T-helper 2 cell (primary cell): Measurements from ENCODE around the gene FBXW8.

Experiments
- DNase-seq, 5 experiments: peaks; one replicate each; pipeline versions ENCODE4 v3.0.0 to v3.0.0-alpha.2; 2012 to 2022

FBXW8 gene

GRCh38 chr12:116887897-116888296 is 22.9 kb upstream of the FBXW8 start:
- DNase-seq = no peak

GRCh38 chr12:116890330-116890729 is 20.4 kb upstream of the FBXW8 start:
- no peak for DNase-seq

- DNase-seq = no peak
Observed at GRCh38 chr12:116891019-116891418, 19.7 kb upstream of the FBXW8 start.

- DNase-seq = no peak
Observed at GRCh38 chr12:116892349-116893140, 18.2 kb upstream of the FBXW8 start.

GRCh38 chr12:116894913-116895312 is 15.8 kb upstream of the FBXW8 start:
- no peak for DNase-seq

GRCh38 chr12:116896411-116896924 is 14.3 kb upstream of the FBXW8 start:
- DNase-seq = no peak

GRCh38 chr12:116897476-116897875 is 13.3 kb upstream of the FBXW8 start:
- DNase-seq = no peak

GRCh38 chr12:116898669-116899068 is 12.1 kb upstream of the FBXW8 start:
- no peak for DNase-seq

GRCh38 chr12:116901612-116902011 is 9.1 kb upstream of the FBXW8 start:
- no peak for DNase-seq

GRCh38 chr12:116903818-116904217 is 6.9 kb upstream of the FBXW8 start:
- no peak for DNase-seq

- no peak for DNase-seq
Observed at GRCh38 chr12:116906285-116906684, 4.5 kb upstream of the FBXW8 start.

- DNase-seq = no peak
Observed at GRCh38 chr12:116910280-116910644, 488 bp upstream of the FBXW8 start.

- no peak for DNase-seq
Observed at GRCh38 chr12:116915326-116915725, 4.6 kb downstream of the FBXW8 start.

- DNase-seq = no peak
Observed at GRCh38 chr12:116916122-116916521, 5.4 kb downstream of the FBXW8 start.

GRCh38 chr12:116916714-116917114 is 6.0 kb downstream of the FBXW8 start:
- peak in 3 of 5 experiments; percentile 15 to 92 (median 57) for DNase-seq

GRCh38 chr12:116918464-116918863 is 7.7 kb downstream of the FBXW8 start:
- DNase-seq = no peak

- no peak for DNase-seq
Observed at GRCh38 chr12:116919247-116919661, 8.5 kb downstream of the FBXW8 start.

GRCh38 chr12:116919706-116920485 is 9.1 kb downstream of the FBXW8 start:
- no peak for DNase-seq

- DNase-seq = no peak
Observed at GRCh38 chr12:116920939-116921338, 10.2 kb downstream of the FBXW8 start.

- DNase-seq = peak in 1 of 5 experiments; percentile 77
Observed at GRCh38 chr12:116922194-116922897, 11.6 kb downstream of the FBXW8 start.

GRCh38 chr12:116924558-116925453 is 14.1 kb downstream of the FBXW8 start:
- DNase-seq = peak in 4 of 5 experiments; percentile 9 to 98 (median 54)
